ENCODE results near the gene PRPS1L1. TPM values are rescaled to one million over a fixed set of nuclear protein-coding genes. Genes with fewer than 3 reads are reported as not detected.

PRPS1L1 gene
- polyA plus RNA-seq, 1 donor (not counting 4 experiments of a cell fraction or from before 2014, with no cell fraction given), result not detected

DNA sequence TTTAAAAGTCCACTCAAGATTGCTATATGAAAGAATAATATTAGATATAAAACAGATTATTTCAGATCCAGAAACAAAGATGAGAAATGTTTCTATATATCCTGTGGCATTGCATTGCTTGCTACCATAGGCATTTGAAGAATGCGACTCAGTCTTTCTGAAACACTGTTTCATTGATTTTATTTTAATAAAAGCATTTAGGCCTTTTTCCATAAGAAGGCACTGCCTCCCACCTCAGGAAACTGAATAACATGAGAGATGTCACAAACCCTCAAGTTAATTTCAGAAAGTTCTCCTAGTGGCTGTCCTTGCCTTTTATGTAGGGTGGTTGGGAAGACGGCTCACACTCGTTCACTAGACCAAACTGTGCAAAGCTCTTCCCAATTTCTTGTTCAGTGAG is 23.3 kb downstream of the PRPS1L1 start:
- Histone ChIP-seq H4K20me1 (ENCODE audit: control insufficient read depth, extremely low read depth, insufficient read depth, low read length) (no peaks in the 10 kb centered on the region), H3K27ac (ENCODE audit: control insufficient read depth, insufficient read depth, low read length) (no peak overlapping the region), H3K4me1 (ENCODE audit: control insufficient read depth, extremely low read depth, insufficient read depth, low read length) (no peaks in the 10 kb centered on the region), H3K9me3 (ENCODE audit: control insufficient read depth, low read depth, low read length) (no peaks in the 10 kb centered on the region), H3K79me2 (ENCODE audit: control insufficient read depth, insufficient read depth, low read length) (no peaks in the 10 kb centered on the region), H3K4me3 (ENCODE audit: control insufficient read depth in 2 of 3, extremely low read depth in 1 of 3, insufficient read depth in 2 of 3, low read depth in 1 of 3, low read length in 3 of 3) (no peak overlapping the region), H3K9ac (ENCODE audit: control insufficient read depth, extremely low read depth, insufficient read depth, low read length) (no peak overlapping the region), H2AFZ (ENCODE audit: control insufficient read depth, low read length) (no peak overlapping the region), H3K9me1 (ENCODE audit: control insufficient read depth, extremely low read depth, insufficient read depth, low read length) (no peaks in the 10 kb centered on the region), H3K27me3 (ENCODE audit: control insufficient read depth, extremely low read depth, insufficient read depth, low read length) (no peaks in the 10 kb centered on the region), H3K4me2 (ENCODE audit: control insufficient read depth, extremely low read depth, insufficient read depth, low read depth, low read length) (no peak overlapping the region), H3K36me3 (ENCODE audit: control insufficient read depth in 2 of 2, extremely low read depth in 1 of 2, insufficient read depth in 2 of 2, low read length in 2 of 2) (no peaks in the 10 kb centered on the region)
- no peak for TF ChIP-seq EZH2 (IDR thresholded peaks at IDR 0.05; ENCODE audit: low read length)
- TF ChIP-seq, protein P1, sequence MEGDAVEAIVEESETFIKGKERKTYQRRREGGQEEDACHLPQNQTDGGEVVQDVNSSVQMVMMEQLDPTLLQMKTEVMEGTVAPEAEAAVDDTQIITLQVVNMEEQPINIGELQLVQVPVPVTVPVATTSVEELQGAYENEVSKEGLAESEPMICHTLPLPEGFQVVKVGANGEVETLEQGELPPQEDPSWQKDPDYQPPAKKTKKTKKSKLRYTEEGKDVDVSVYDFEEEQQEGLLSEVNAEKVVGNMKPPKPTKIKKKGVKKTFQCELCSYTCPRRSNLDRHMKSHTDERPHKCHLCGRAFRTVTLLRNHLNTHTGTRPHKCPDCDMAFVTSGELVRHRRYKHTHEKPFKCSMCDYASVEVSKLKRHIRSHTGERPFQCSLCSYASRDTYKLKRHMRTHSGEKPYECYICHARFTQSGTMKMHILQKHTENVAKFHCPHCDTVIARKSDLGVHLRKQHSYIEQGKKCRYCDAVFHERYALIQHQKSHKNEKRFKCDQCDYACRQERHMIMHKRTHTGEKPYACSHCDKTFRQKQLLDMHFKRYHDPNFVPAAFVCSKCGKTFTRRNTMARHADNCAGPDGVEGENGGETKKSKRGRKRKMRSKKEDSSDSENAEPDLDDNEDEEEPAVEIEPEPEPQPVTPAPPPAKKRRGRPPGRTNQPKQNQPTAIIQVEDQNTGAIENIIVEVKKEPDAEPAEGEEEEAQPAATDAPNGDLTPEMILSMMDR (optimal IDR thresholded peaks at IDR 0.05 in 1 of 3, IDR thresholded peaks at IDR 0.05 in 1 of 3, conservative IDR thresholded peaks at IDR 0.05 in 1 of 3; ENCODE audit: extremely low read depth in 1 of 3, insufficient read depth in 2 of 3, low read length in 3 of 3), result no peak
- no peak for FAIRE-seq
- dilution Hi-C loops (cut with MboI; ENCODE audit: extremely low pct_ligation_motif_present, low sequenced_read_pairs), result no loop called here
- no peak for DNase-seq (ENCODE audit: low read depth, low spot score)

DNA sequence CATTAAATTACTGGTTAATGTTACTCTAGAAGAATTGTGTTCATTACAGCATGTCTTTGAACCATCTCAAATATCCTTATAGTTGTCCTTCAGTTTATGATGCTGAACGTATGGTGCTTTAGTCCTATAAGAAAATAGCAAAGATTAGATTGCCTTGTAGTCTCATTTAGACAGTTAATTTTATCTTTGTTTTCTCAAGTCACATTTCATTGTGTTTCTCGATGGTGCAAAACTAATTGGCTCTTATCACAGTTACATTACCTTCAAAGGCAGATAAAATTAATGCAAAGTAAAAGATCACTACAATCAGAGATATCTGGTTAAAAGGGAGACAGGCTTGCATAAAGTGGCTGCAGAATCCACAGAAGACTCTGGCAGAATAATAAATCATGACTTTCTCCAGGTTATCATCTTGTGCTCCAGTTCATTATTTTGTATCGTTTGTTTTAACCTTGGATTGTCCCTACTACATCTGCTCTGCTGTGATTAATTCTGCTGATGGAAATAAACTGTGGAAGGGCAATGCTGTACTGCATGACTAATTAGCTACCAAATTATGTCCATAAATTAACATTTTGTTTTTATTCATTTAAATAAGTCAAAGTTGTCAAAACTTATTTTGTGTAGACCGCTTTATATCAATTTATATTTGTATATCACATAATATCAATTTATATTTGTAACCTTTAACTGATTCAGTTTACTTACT is 24.2 kb downstream of the PRPS1L1 start:
- FAIRE-seq (no peak), DNase-seq (ENCODE audit: low read depth, low spot score) (no peak)
- Histone ChIP-seq H3K79me2 (ENCODE audit: control insufficient read depth, insufficient read depth, low read length) (no peaks in the 10 kb centered on the region), H3K9me1 (ENCODE audit: control insufficient read depth, extremely low read depth, insufficient read depth, low read length) (no peaks in the 10 kb centered on the region), H3K27me3 (ENCODE audit: control insufficient read depth, extremely low read depth, insufficient read depth, low read length) (no peaks in the 10 kb centered on the region), H4K20me1 (ENCODE audit: control insufficient read depth, extremely low read depth, insufficient read depth, low read length) (no peaks in the 10 kb centered on the region), H3K4me3 (ENCODE audit: control insufficient read depth in 2 of 3, extremely low read depth in 1 of 3, insufficient read depth in 2 of 3, low read depth in 1 of 3, low read length in 3 of 3) (no peak overlapping the region), H3K9me3 (ENCODE audit: control insufficient read depth, low read depth, low read length) (no peaks in the 10 kb centered on the region), H3K4me2 (ENCODE audit: control insufficient read depth, extremely low read depth, insufficient read depth, low read depth, low read length) (no peak overlapping the region), H3K4me1 (ENCODE audit: control insufficient read depth, extremely low read depth, insufficient read depth, low read length) (no peaks in the 10 kb centered on the region), H2AFZ (ENCODE audit: control insufficient read depth, low read length) (no peak overlapping the region), H3K36me3 (ENCODE audit: control insufficient read depth in 2 of 2, extremely low read depth in 1 of 2, insufficient read depth in 2 of 2, low read length in 2 of 2) (no peaks in the 10 kb centered on the region), H3K9ac (ENCODE audit: control insufficient read depth, extremely low read depth, insufficient read depth, low read length) (no peak overlapping the region), H3K27ac (ENCODE audit: control insufficient read depth, insufficient read depth, low read length) (no peak overlapping the region)
- dilution Hi-C loops (cut with MboI; ENCODE audit: extremely low pct_ligation_motif_present, low sequenced_read_pairs), result no loop called here
- TF ChIP-seq, protein P1 (optimal IDR thresholded peaks at IDR 0.05 in 1 of 3, IDR thresholded peaks at IDR 0.05 in 1 of 3, conservative IDR thresholded peaks at IDR 0.05 in 1 of 3; ENCODE audit: extremely low read depth in 1 of 3, insufficient read depth in 2 of 3, low read length in 3 of 3), result no peak
- TF ChIP-seq EZH2 (IDR thresholded peaks at IDR 0.05; ENCODE audit: low read length), result no peak
